GM19043 (cell line): Measurements from ENCODE around the gene ARFGEF2.
"Not testable (repeated sequence)": the region's sequence is repeated elsewhere in the genome, so short reads cannot be mapped to it uniquely, and the experiment has no call there.

Experiments used
- ATAC-seq: cut with Tn5 transposase; IDR thresholded peaks from one replicate; pipeline ENCODE4 v1.9.1; 2021; ENCODE audit warnings: low read depth; ENCODE audit not compliant: unreplicated experiment

The ARFGEF2 gene

DNA sequence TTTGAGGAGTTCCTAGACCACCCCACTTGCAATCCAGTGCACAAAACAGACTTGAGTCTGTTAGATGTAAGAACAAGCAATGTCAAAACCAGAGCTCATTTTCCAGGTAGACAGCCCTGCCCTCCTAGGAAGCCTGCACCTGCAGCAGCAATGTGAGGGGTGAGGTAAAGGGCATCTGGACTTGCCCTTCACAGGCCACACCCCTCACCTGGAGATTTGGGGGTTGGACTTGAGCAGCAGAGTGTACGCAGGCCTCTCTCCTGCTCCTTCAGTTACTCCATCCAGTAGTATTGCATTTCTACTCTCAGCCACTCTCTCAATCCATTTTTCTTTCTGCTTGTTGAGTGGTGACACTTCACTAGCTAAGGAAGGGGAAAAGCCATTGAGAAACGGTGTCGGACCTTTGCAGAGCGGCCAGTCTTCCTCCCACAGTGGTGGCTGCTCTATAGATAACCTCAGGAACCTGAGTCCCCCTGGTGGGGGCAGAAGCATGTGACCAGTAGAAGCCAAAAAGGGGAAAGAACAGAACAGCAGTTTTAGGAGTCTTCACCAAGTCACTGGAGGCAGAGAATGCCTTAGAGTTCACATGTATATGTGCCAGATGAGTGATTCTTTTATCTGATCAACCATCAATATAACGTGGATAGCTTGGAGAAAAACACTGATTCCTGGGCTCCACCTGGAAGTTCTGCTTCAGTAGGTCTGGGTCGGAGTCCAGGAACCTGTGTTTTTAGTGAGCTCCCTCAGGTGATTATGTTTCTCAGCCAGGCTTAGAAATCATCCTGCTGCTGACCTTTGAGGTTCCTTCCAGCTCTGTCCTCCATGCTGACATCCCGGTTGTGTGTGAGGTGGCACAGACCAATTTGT lies 28.0 kb downstream of the ARFGEF2 start:
- ATAC-seq: no peak

DNA sequence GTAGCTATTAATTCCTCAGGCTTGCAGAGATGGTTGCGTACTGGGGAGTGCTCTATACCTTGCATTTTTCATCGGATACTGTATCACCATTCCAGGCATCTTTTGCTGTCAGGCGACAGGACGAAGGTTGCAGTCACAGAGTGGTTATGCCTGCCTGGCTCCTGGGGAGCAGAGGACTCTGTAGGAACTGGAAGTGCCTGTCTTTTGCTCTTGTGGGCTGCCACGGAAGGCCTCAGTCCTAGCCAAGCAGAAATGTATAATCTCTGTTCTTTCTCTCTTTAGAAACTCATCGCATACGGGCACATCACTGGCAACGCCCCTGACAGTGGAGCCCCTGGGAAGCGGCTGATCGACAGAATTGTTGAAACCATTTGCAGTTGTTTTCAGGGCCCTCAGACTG lies 29.5 kb downstream of the ARFGEF2 start:
- no peak for ATAC-seq

DNA sequence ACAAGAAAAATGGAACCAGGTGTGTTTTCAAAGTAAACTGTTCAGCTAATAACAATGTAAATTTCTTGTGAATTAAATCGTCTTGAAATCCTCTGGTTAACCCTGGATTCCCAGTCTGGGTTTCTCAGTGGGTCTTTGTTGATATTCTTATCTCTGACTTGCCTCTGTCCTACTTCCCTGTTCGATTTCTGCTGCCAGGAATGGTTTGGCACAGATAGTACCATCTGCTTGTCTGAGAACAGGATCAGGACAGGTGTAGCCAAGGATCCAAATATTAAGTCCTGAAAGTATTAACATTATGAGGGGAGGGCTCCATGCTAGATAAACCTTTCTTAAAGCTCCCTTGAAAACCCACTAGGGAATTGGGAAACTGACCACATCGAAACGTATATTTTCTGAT lies 30.1 kb downstream of the ARFGEF2 start:
- no peak for ATAC-seq

DNA sequence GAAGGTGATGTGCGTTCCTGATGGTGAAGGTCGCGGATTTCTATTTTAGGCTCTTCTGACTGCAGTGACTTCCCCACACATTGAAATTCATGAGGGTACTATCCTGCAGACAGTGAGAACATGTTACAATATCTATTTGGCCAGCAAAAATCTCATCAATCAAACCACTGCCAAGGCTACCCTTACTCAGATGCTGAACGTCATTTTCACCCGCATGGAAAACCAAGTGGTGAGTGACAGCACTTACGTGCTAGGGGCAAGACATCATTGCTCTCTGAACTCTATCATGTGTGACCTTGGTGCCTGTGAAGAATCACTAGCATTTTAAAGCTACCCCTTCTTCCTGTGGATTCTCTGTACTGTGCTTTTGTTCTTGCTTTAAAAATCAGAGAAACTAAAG lies 31.1 kb downstream of the ARFGEF2 start:
- ATAC-seq: no peak

DNA sequence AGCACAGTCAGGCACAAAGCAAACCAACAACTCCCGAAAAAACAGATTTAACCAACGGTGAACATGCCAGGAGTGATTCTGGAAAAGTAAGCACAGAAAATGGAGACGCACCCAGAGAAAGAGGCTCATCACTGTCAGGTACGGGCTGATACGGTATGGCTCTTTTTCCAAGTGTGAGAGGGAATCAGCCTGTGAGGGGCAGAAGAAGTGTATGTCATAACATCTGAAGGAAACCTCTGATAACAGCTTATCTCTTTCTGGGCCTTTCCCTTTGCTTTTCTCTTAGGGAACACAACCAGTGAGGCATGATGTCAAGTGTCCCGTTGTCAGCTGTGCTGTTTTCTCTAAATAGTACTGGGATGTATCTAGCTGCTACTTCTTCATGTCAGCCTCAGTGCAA lies 32.1 kb downstream of the ARFGEF2 start:
- no peak for ATAC-seq

DNA sequence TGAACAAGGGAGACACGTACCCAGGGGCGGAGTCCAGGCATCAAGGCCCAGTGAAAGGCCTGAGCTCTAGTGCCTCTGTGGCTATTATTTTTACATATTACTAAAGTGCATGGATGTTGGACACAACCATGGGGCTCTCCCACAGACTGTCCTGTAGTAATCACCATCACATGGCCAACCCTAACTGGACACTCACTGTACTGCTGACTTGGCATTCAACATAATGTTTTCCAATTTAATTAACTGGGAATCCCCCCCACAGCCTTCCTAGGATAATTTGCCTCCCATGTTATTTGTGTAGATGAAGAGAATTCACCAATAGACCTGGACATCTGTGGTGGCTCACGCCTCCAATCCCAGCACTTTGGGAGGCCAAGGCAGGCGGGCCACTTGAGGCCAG lies 34.5 kb downstream of the ARFGEF2 start:
- no peak for ATAC-seq

DNA sequence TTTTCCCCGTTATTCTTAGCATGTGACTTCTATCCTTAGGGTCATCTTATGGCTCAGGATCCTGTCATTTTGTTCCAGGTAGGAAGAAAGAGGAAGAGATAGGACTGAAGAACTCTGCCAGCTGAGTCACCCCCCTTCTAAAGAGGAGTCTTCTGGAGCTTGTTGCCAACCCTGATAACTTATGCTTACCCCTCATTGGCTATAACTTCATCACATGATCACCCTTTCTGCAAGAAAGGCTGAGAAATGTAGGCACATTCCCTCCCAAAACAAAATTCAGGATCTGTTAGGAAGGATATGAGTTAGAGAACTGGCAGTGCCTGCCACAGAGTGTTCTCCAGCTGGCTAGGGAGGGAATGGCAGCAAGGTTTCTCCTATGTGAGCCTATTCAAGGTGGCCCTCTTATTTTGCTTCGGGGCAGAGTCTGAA lies 35.6 kb downstream of the ARFGEF2 start:
- no peak for ATAC-seq

DNA sequence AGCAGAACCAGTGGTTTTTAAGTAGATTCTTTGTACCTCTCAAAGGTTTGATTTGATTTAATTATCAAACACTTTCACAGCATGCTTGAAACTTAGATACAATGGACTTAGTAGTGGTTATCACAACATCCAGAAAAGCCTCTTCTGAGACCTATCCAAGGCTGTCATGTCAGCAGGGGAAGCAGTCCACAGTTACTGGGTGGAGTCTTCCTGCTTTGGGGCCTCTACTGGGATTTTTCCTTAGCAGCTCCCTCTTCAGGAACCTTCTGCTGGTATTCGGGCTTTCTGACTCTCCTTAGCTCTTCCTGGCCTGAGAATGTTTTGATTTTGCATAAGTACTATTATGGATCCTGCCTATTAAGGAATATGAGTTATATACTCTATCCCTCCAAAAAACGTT lies 36.0 kb downstream of the ARFGEF2 start:
- ATAC-seq: no peak

DNA sequence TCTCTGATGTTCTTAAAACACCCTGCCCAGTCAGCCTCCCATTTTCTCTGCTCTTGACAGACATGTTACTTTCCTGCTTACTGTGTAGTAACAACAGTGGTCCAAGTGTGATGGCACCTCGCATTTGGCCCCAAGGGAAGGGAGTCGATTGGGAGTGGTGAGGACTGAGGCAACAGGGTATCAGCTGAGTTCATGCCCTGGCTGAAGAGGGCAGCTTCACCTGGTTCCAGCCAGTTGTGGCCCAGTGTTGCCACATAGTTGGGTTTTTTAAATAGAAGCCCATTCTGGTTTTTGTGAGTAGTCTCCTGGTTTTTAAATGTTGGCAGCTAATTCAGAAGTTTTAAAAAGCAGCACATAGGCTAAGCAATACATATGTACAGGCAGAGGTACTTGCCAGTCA lies 37.2 kb downstream of the ARFGEF2 start:
- no peak for ATAC-seq

DNA sequence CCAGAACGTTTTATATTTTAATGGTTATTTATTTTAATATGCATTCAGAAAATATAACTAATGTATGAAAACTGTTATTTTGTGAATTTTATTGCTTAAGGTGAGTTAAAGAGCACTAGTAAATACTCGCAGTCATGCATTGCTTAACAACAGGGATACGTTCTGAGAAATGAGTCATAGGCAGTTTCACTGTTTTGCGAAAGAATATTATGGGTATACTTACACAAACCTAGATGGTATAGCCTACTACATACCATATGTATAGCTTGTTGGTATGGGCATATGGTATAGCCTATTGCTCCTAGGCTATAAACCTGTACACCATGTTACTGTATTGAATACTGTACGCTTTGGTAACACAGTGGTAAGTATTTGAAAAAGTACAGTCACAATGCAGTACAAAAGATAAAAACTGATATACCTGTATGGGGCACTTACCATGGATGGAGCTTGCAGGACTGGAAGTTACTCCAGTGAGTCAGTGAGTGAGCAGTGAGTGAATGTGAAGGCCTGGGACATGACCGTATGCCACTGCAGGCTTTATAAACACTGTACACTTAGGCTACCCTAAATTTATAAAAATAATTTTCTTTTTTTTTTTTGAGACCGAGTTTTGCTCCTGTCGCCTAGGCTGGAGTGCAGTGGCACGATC lies 38.5 kb downstream of the ARFGEF2 start:
- no peak for ATAC-seq

DNA sequence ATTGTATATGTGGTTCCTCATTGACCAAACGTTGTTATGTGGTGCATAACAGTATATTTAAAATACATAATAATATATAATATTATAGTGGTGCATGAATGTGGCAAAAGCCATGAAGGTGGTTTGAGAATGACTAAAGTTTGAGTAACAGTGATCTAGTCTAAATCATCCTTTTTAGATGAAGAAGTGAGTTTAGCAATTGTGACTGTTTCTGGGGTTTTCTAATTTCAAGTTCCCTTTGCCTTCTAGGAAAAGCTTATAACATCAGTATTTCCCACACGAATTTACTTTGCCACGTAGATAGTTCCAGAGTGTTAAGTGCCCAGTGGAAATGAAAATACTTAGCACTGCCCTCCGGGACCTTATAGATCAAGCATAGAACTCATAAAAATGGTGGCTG lies 40.9 kb downstream of the ARFGEF2 start:
- no peak for ATAC-seq

DNA sequence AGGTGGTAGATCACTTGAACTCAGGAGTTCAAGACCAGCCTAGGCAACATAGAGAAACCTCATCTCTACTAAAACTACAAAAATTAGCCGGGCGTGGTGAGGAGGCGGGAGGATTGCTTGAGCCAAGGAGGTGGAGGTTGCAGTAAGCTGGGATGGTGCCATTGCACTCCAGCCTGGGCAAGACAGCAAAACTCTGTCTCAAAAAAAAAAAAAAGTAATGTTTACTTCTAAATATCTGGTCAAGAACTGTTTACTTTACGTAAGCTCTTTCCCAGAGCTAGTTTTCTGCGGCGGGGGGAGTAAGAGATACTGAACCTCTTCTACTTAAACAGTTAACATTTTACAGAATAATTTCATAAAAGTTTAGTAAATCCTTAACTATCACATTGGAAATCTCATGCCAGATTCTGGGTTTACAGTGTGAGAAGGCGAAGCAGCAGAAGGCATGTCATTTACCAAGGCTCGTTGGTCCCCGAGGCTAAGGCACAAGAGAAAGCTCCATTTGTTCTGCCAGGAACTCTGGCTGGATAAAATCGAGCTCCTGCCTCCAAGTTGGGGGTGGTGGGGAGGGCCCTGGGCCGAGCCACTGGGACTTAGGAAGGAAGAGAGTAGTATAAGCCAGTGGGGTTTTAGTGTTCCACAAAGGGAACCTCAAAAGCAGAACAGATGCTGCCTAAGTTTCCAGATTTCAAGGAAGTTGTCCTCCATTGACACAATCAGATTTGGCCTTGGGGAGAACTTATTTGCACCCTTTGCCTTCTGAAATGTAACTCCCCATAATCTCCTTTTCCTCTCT lies 41.7 kb downstream of the ARFGEF2 start:
- no peak for ATAC-seq

DNA sequence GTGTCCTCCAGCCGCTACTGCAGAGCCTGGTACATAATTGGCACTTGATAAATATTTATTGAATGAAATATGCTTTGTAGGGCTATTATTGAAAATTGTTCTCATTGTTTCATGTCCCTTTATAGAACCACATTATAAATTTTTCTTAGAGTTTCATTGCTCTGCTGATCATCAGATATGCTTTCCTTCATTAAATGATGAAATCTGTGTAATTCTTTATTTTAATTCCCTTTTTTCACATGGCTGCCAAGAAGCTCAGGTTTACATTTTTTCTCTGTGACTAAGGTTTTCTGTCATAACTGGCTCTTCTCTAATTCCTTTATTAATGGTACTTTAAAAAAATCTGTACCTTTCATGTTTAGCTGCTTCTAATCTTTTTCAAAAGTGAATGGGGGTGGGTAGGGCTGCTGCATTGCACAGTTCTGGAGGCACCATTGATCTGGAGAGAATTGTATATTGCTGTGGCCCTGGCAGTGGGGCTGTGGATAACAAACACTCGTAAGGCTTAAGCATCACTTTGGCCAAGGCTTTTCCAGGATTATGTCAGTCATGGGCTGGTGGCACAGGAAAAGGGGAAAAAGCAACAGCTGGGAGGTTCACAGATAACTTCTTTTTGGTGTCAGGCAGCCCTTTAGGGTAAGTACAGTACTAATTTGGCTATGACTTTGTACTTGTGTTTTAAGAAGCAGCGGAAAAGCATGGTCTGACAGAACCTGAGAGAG lies 43.8 kb downstream of the ARFGEF2 start:
- ATAC-seq: no peak

DNA sequence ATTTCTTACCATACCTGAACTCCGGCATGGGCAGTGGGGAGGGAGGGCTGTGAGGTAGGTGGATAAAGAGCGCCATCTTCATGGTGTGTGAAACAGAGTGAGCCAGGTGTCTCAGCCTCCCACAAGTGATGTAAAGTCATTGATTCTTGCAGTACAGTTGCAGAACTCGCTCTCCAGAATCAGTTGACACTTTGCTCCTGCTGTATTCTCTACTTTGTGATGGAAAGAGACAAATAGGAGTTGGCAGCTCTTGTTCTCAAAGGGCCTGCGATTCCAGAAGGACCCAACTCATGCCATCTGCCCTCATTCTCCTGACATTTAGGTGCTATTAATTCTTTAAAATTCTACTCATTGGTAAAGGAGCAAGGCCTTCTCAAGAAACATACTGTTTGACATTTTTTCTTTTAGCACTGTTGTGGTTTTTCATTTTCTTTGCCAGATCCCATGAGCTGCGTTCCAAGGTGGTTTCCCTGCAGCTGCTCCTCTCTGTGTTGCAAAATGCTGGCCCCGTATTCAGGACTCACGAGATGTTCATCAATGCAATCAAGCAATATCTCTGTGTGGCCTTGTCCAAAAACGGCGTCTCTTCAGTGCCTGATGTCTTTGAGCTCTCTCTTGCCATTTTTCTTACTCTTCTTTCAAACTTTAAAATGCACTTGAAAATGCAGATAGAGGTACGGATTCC lies 49.3 kb downstream of the ARFGEF2 start:
- no peak for ATAC-seq

DNA sequence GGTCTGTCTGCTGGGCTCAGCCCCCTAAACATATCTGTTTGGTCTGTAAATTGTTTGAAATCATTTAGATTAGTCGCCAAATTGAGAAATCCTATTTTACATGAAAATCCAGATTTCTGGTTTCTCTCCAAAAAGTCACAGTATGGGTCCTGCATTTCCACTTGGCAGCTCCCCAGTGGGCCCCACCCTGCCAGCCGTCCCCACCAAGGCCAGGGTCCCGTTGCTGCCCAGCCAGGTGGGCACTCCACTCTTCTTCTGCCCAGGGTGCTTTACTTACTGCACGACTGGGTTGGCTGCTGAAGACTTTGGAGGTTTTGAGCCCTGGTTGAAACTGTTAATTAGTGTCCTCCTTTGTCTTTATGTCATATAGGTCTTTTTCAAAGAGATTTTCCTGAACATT lies 50.4 kb downstream of the ARFGEF2 start:
- no peak for ATAC-seq

DNA sequence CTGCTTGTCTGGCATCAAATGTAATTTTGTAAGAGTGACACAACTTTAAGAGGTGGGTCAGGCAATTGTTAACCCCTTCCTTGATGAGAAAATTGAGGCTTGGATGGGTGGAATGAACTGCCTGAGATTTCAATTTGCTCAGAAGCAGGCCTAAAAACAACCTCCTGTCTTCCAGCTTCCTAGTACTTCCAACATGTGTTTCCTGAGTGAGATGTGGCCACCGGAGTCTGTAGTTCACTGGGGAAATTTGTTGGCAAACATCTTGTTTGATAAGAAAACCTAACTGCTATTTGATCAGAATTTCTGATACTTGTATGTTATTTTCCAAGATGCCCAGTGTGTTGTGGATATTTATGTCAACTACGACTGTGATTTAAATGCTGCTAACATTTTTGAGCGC lies 51.3 kb downstream of the ARFGEF2 start:
- ATAC-seq: no peak

DNA sequence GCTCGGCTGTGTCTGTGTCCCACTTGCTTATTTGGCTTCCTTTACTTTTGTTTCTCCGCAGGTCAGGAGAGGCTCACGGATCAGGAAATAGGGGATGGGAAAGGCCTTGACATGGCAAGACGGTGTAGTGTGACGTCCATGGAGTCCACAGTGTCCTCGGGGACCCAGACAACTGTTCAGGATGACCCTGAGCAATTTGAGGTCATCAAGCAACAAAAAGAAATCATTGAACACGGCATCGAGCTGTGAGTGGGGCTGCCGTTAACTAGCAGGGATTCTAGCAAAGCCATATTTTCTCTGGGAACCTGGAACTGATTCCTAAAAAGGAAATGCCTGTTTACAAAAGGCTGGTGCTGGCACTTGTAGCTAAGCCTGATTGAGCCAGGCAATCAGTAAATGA lies 54.4 kb downstream of the ARFGEF2 start:
- ATAC-seq: no peak

DNA sequence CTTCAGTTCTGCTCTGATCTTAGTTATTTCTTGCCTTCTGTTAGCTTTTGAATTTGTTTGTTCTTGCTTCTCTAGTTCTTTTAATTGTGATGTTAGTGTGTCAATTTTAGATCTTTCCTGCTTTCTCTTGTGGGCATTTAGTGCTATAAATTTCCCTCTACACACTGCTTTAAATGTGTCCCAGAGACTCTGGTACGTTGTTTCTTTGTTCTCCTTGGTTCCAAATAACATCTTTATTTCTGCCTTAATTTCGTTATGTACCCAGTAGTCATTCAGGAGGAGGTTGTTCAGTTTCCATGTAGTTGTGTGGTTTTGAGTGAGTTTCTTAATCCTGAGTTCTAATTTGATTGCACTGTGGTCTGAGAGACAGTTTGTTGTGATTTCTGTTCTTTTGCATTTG lies 58.5 kb downstream of the ARFGEF2 start:
- not testable (repeated sequence) for ATAC-seq

DNA sequence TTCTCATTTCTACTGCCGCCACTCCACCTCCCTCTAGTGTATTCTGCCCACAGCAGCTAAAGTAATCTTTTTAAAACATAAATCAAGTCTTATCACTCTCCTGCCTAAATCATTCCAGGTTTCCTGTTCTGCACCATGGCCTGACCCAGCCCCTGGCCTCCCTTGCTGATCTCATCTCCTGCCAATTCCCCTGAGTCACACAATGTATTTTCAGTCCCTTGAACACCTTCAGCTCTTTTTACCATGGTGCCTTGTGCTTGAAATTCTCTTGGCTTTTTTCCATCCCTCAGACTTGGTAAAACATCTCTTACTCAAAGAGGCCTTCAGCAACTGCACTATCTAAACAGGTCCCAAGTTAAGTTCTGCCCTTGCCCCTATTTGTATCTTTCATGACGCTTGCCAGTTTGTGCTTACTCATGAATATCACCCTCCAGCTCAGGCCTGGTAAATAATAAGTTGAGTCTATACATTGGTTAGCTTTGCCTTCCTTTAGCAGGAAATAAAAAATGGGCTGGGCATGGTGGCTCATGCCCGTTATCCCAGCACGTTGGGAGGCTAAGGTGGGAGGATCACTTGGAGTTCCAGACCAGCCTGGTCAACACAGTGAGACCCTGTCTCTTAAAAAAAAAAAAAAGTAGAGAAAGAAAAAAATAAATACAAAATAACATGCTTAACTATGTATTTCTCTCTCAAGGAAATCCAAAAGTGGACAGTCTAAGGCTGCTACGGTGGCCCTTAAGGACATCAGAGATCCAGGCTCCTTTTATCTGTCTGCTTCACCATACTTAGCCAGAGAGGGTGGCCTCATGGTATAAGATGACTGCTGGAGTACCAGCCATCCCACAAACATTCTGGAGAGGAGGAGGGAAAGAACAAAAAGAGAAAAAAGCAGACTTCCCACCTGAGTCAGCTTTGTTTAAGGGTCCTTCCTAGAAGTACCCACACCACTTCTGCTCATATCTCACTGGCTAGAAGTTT lies 62.2 kb downstream of the ARFGEF2 start:
- no peak for ATAC-seq
